Fibroblast of lung (primary cell): ENCODE data around the gene CACNA1S.

Experiments used
- CTCF ChIP-seq, 2 donors: IDR thresholded peaks in 1 of 2; conservative IDR thresholded peaks in 1 of 2; 1 replicate in 1 of 2; 2 replicates in 1 of 2; pipeline ENCODE4 v1.5.1; 2011 to 2012; ENCODE audit warnings: low read length in 2 of 2, control low read depth in 1 of 2, inconsistent platforms in 1 of 2, low read depth in 1 of 2, mild to moderate bottlenecking in 1 of 2
- EZH2 ChIP-seq: IDR thresholded peaks from 2 replicates; pipeline ENCODE4 v1.5.1; 2012; ENCODE audit warnings: low read length, control low read depth, mild to moderate bottlenecking; ENCODE audit errors: missing control alignments

- no peak for TF ChIP-seq CTCF (conservative IDR thresholded peaks at IDR 0.05 in 1 of 2, IDR thresholded peaks at IDR 0.05 in 1 of 2; ENCODE audit: low read depth in 1 of 2, low read length in 2 of 2)
- TF ChIP-seq EZH2 = no peak
These were observed 13.1 kb downstream of the CACNA1S start for GRCh38 chr1:201098992-201099677.
